Omental fat pad (tissue), 4 donors: Measurements from ENCODE around the gene SIGLEC5. TPM values are rescaled to one million over a fixed set of nuclear protein-coding genes. Genes with fewer than 3 reads are reported as not detected.

Experiments used
- ATAC-seq: fragments of 150-250 bp; one replicate; pipeline ENCODE4 v1.9.1; 2016; ENCODE audit warnings: mild to moderate bottlenecking, moderate library complexity; ENCODE audit not compliant: low FRiP score
- DNase-seq: peaks from one replicate; pipeline ENCODE4 v3.0.0-alpha.2; 2019; ENCODE audit warnings: low spot score
- CTCF ChIP-seq, 3 donors: fragments of 450-650 bp; IDR thresholded peaks; one replicate each; pipeline ENCODE4 v1.5.1; 2016 to 2017; ENCODE audit warnings: antibody characterized with exemption in 3 of 3, mild to moderate bottlenecking in 3 of 3, moderate library complexity in 2 of 3
- total RNA-seq, 4 donors: library from RNA; depleted of rRNA; stranded (reverse); fragments of >200 nt; gene quantifications; one replicate each; pipeline ENCODE4 v1.1.0, GENCODE V29; 2016

The SIGLEC5 gene
- total RNA-seq, 4 donors from 2014 or later: 0.19 TPM; not detected in 3

- DNase-seq (no peak), ATAC-seq (no peak)
- TF ChIP-seq CTCF (IDR thresholded peaks at IDR 0.05): no peak
Measured at GRCh38 chr19:51587264-51588191, 42.7 kb downstream of the SIGLEC5 start.

GRCh38 chr19:51586799-51587198, 43.4 kb downstream of the SIGLEC5 start:
- TF ChIP-seq CTCF (IDR thresholded peaks at IDR 0.05): no peak
- no peak for ATAC-seq
- no peak for DNase-seq

DNA sequence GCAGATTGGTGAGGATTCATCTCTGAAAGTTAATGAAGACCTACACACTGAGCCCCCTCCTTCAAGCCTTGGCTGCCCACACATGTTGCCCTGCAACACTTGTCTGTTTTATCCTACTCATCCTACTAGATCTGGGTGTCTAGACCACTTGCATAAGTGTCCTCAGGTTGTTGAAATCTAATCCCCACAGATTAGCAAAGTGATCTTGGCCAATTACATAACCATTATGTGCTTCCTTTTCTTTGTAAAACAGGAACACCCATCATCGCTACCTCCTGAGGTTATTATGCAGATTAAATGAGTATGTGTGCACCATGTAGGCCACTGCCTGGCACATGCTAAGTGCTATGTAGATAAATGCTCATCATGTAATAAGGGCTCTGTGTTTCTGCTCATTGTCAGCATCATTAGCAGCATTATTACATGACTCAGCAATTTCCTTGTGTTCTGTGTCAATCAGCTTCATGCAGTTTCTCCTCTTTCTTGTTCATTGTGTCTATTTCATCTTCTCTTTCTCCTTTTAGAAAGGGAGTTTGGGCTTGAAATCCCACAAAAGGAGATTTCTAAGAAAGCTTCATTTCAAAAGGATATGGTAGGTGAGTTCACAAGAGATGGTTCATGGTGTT, 44.0 kb downstream of the SIGLEC5 start:
- no peak for ATAC-seq
- no peak for TF ChIP-seq CTCF (IDR thresholded peaks at IDR 0.05)
- no peak for DNase-seq

- ATAC-seq: no peak
- DNase-seq: no peak
- TF ChIP-seq CTCF (IDR thresholded peaks at IDR 0.05): no peak
Measured at GRCh38 chr19:51576850-51577249, 53.4 kb downstream of the SIGLEC5 start.

DNA sequence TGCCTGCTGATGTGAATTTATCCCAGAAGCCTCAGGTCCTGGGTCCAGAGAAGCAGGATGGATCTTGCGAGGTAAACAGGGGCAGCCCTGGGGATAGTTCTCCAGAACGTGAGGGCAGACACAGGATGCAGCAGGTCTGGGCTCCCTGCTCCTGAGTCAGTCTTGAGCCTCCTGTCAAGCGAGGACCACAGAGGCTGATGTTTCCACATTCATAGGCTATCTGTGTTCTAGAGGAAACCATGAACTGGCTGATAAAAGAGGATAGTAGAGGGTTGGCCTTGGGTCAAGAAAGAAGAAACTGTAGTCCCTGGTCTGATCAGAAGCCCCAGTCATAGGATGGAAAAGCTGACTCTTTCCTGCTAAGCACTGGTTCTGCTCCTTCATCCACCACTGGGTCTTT, 56.9 kb downstream of the SIGLEC5 start:
- no peak for DNase-seq
- no peak for TF ChIP-seq CTCF (IDR thresholded peaks at IDR 0.05)
- ATAC-seq: no peak

DNA sequence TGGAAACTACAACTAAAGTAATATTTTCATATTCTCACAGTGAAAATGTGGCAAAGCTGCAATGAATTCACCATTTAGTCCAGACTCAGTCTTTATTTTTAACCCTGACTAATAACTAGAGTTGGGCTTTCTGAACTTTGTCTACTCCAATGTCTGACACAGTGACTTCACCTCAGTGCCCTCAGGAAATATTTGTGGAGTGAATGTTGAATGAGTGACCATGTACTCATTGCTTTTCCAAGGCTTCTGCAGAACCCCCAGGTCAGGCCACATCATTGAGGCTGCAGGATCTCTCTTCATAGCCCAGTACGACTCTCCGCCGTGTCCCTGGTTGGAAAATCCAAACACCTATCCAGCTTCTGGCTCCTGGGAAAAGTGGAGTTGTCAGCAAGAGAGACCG, 57.3 kb downstream of the SIGLEC5 start:
- ATAC-seq: no peak
- no peak for TF ChIP-seq CTCF (IDR thresholded peaks at IDR 0.05)
- no peak for DNase-seq
